IMR-90 (cell line): Measurements from ENCODE around the gene CPT1A. TPM values are rescaled to one million over a fixed set of nuclear protein-coding genes. Genes with fewer than 3 reads are reported as not detected.
A peak's percentile ranks its signal among the peaks of the same experiment; 100 is the strongest.

Experiments used
- ATAC-seq: fragments of 200-7000 bp; cut with Tn5 transposase; 2 replicates; pipeline ENCODE4 v1.9.1; 2020; ENCODE audit warnings: low read depth, mild to moderate bottlenecking, moderate library complexity
- BruUV-seq: library from RNA; stranded (reverse); fragments of 400-500 nt; replicated peaks from 2 replicates; lab custom pipeline; 2021; lab: Mats Ljungman, UMichigan
- CTCF ChIA-PET: fragments of 300-600 bp; formaldehyde crosslinking; extraction: SDS; loops from one replicate; lab custom pipeline; 2021; ENCODE audit warnings: antibody characterized with exemption; lab: Yijun Ruan, JAX
- POLR2A ChIA-PET: fragments of 300-600 bp; sonication (Branson Sonifier 250); formaldehyde crosslinking; loops from one replicate; lab custom pipeline; 2022; ENCODE audit warnings: antibody characterized with exemption; ENCODE audit not compliant: unreplicated experiment; lab: Charles Lee
- DNase-seq: peaks from one replicate; pipeline ENCODE4 v3.0.0; 2013
- H2AFZ ChIP-seq: replicated peaks from 2 replicates; pipeline ENCODE3; 2013; ENCODE audit warnings: low read length, mild to moderate bottlenecking; ENCODE audit not compliant: poor library complexity
- H2AK5ac ChIP-seq: 2 replicates; pipeline ENCODE4 v1.6.1; 2013; ENCODE audit warnings: low read depth, low read length, inconsistent platforms
- H2AK9ac ChIP-seq: replicated peaks from 2 replicates; pipeline ENCODE3; 2013; ENCODE audit warnings: mild to moderate bottlenecking, low read depth, low read length, moderate library complexity; ENCODE audit not compliant: poor library complexity
- H2BK120ac ChIP-seq: 2 replicates; pipeline ENCODE4 v1.6.1; 2013; ENCODE audit warnings: low read depth, low read length, inconsistent platforms
- H2BK15ac ChIP-seq: 3 replicates; pipeline ENCODE4 v1.6.1; 2013; ENCODE audit warnings: low read depth, low read length, inconsistent platforms
- H2BK20ac ChIP-seq: 2 replicates; pipeline ENCODE4 v1.6.1; 2013; ENCODE audit warnings: low read depth, mild to moderate bottlenecking, inconsistent platforms, low read length, moderate library complexity
- H2BK5ac ChIP-seq: 2 replicates; pipeline ENCODE4 v1.6.1; 2013; ENCODE audit warnings: mild to moderate bottlenecking, low read depth, low read length, inconsistent platforms; ENCODE audit not compliant: poor library complexity, severe bottlenecking
- H3K14ac ChIP-seq: replicated peaks from 2 replicates; pipeline ENCODE4 v1.6.1; 2013; ENCODE audit warnings: low read depth, low read length, inconsistent platforms
- H3K18ac ChIP-seq: 2 replicates; pipeline ENCODE4 v1.6.1; 2013; ENCODE audit warnings: low read depth, low read length, control low read depth
- H3K23ac ChIP-seq: 2 replicates; pipeline ENCODE4 v1.6.1; 2013; ENCODE audit warnings: low read depth, low read length, inconsistent platforms
- H3K27ac ChIP-seq: 2 replicates; pipeline ENCODE4 v1.5.1; 2013; ENCODE audit warnings: mild to moderate bottlenecking, control low read depth, low read length; ENCODE audit not compliant: insufficient read depth
- H3K27me3 ChIP-seq: 2 replicates; pipeline ENCODE4 v1.6.1; 2013; ENCODE audit warnings: low read length; ENCODE audit not compliant: control insufficient read depth, insufficient read depth
- H3K36me3 ChIP-seq: 2 replicates; pipeline ENCODE4 v1.6.1; 2013; ENCODE audit warnings: low read length, mixed read lengths; ENCODE audit not compliant: control insufficient read depth, insufficient read depth
- H3K4ac ChIP-seq: 2 replicates; pipeline ENCODE4 v1.6.1; 2013; ENCODE audit warnings: low read depth, low read length, inconsistent platforms
- H3K4me1 ChIP-seq: 2 replicates; pipeline ENCODE4 v1.6.1; 2013; ENCODE audit warnings: low read length, mixed read lengths; ENCODE audit not compliant: control insufficient read depth, insufficient read depth
- H3K4me2 ChIP-seq: 2 replicates; pipeline ENCODE4 v1.6.1; 2013; ENCODE audit warnings: low read depth, mild to moderate bottlenecking, control low read depth, low read length, moderate library complexity
- H3K4me3 ChIP-seq: 2 replicates; pipeline ENCODE4 v1.5.1; 2013; ENCODE audit warnings: low read depth, mild to moderate bottlenecking, control low read depth, low read length, moderate library complexity; ENCODE audit not compliant: insufficient read depth
- H3K56ac ChIP-seq: 2 replicates; pipeline ENCODE4 v1.6.1; 2013; ENCODE audit warnings: low read length, inconsistent platforms; ENCODE audit not compliant: insufficient read depth; ENCODE audit errors: extremely low read depth
- H3K79me1 ChIP-seq, 2 experiments: 2 replicates each; pipeline ENCODE4 v1.6.1; 2013; ENCODE audit warnings: low read length in 2 of 2, inconsistent platforms in 1 of 2, low read depth in 1 of 2
- H3K9ac ChIP-seq: 2 replicates; pipeline ENCODE4 v1.6.1; 2013; ENCODE audit warnings: low read depth, low read length, control low read depth
- H3K9me1 ChIP-seq: 2 replicates; pipeline ENCODE4 v1.6.1; 2013; ENCODE audit warnings: low read length, inconsistent platforms; ENCODE audit not compliant: insufficient read depth
- H3K9me3 ChIP-seq: 2 replicates; pipeline ENCODE4 v1.6.1; 2013; ENCODE audit warnings: low read length; ENCODE audit not compliant: control insufficient read depth, insufficient read depth
- H4K20me1 ChIP-seq: 2 replicates; pipeline ENCODE4 v1.6.1; 2013; ENCODE audit warnings: low read length, inconsistent platforms; ENCODE audit not compliant: insufficient read depth
- H4K5ac ChIP-seq: 2 replicates; pipeline ENCODE4 v1.6.1; 2013; ENCODE audit warnings: mild to moderate bottlenecking, low read depth, low read length, control low read depth
- H4K8ac ChIP-seq, 2 experiments: 2 replicates each; pipeline ENCODE4 v1.6.1; 2013; ENCODE audit warnings: low read depth in 2 of 2, low read length in 2 of 2, control low read depth in 1 of 2, inconsistent platforms in 1 of 2
- H4K91ac ChIP-seq: 2 replicates; pipeline ENCODE4 v1.6.1; 2013; ENCODE audit warnings: low read depth, low read length, inconsistent platforms; ENCODE audit not compliant: insufficient read depth
- BHLHE40 ChIP-seq: fragments of 150-350 bp; IDR thresholded peaks from 2 replicates; pipeline ENCODE4 v1.6.1; 2016; ENCODE audit warnings: mild to moderate bottlenecking, low read depth, low read length
- MAZ ChIP-seq: IDR thresholded peaks from 2 replicates; pipeline ENCODE4 v1.6.1; 2012; ENCODE audit warnings: low read depth, mild to moderate bottlenecking, low read length, improper control_type of control experiment, moderate library complexity, borderline replicate concordance
- NFE2L2 ChIP-seq: fragments of 150-350 bp; IDR thresholded peaks from 2 replicates; pipeline ENCODE4 v1.6.1; 2016; ENCODE audit warnings: low read depth, mild to moderate bottlenecking, low read length
- USF2 ChIP-seq: fragments of 150-350 bp; IDR thresholded peaks from 2 replicates; pipeline ENCODE4 v1.6.1; 2017; ENCODE audit warnings: mild to moderate bottlenecking, antibody characterized with exemption, low read length, low read depth
- WGBS, 2 experiments: methylation state at CpG; one replicate each; pipeline versions ENCODE4 v1.1.5 to v1.1.7; 2013; ENCODE audit warnings: missing lambda C conversion rate in 2 of 2; ENCODE audit not compliant: insufficient read length in 1 of 2; ENCODE audit errors: extremely low coverage in 2 of 2; 5-methylcytosine and 5-hydroxymethylcytosine counted together
- dilution Hi-C: fragments of 300-500 bp; cut with HindIII; formaldehyde crosslinking; loops from one replicate; pipeline ENCODE4 v1.14.3; 2018; ENCODE audit warnings: low sequenced_read_pairs; ENCODE audit not compliant: unreplicated experiment
- in situ Hi-C: fragments of 300-500 bp; cut with MboI; formaldehyde crosslinking; loops from 3 replicates; pipeline ENCODE4 v1.14.3; 2019; ENCODE audit warnings: low sequenced_read_pairs, inconsistent platforms, mixed read lengths
- intact Hi-C: fragments of 100-400 bp; cut with micrococcal nuclease; formaldehyde crosslinking; loops from 2 replicates; pipeline ENCODE4 v1.10.0; 2022
- polyA plus RNA-seq, 3 experiments: library from polyadenylated mRNA; depleted of rRNA; stranded (reverse); fragments of >200 nt; gene quantifications; 2 replicates each; pipeline ENCODE4 v1.2.3, GENCODE V29; 2012; ENCODE audit warnings: low replicate concordance in 1 of 3
- total RNA-seq: library from RNA; depleted of rRNA; stranded (reverse); fragments of >200 nt; gene quantifications from 2 replicates; pipeline ENCODE4 v1.2.3, GENCODE V29; 2012

CPT1A gene
- total and polyA plus RNA-seq, 2 of the 4 experiments (the other 2 are of a cell fraction), result 15.4 to 21.3 TPM

GRCh38 chr11:68890490-68891231 is 48.9 kb upstream of the CPT1A start:
- BruUV-seq, result no TSS peak
- dilution Hi-C loops, result no loop called here
- Histone ChIP-seq H3K79me1 (no peaks in the 10 kb centered on the region), H3K9me1 (no peaks in the 10 kb centered on the region), H3K4me3 (no peak overlapping the region), H3K56ac (no peak overlapping the region), H4K5ac (no peak overlapping the region), H3K27ac (no peak overlapping the region), H3K4ac (no peak overlapping the region), H3K23ac (no peak overlapping the region), H3K36me3 (peaks cover 26% of the 10 kb centered on the region), H2BK120ac (no peak overlapping the region), H3K18ac (no peak overlapping the region), H2AK5ac (no peak overlapping the region), H2AFZ (no peak overlapping the region), H3K4me1 (peaks cover 3% of the 10 kb centered on the region; the same call in 1 of the 2 replicates), H2BK5ac (no peak overlapping the region), H3K14ac (no peak overlapping the region), H3K4me2 (no peak overlapping the region), H3K9me3 (no peaks in the 10 kb centered on the region), H3K27me3 (no peaks in the 10 kb centered on the region), H4K8ac (no peak overlapping the region), H4K20me1 (no peaks in the 10 kb centered on the region), H3K9ac (no peak overlapping the region), H2AK9ac (peak overlapping the region; percentile 63), H4K91ac (no peak overlapping the region), H2BK15ac (no peak overlapping the region), H2BK20ac (no peak overlapping the region)
- intact Hi-C loops, result no loop called here
- ChIA-PET CTCF (interaction anchor here (0.6 to 0.8 kb wide), 2 partner anchors 11 to 108 kb away, joined by 3 read pairs; no protein-coding TSS in a partner anchor), POLR2A (no interaction called here)
- in situ Hi-C loops, result no loop called here
- 63% methylated on average over 12 of the region's 17 CpGs; no CpG with 5 or more reads in 1 of the 2 experiments for WGBS, 2 experiments
- DNase-seq (peak; percentile 64), ATAC-seq (peak; percentile 69)
- TF ChIP-seq USF2 (no peak), BHLHE40 (no peak), MAZ (no peak), NFE2L2 (no peak)
